H9 (cell line): Measurements from ENCODE around the gene CLEC4E. TPM values are rescaled to one million over a fixed set of nuclear protein-coding genes. Genes with fewer than 3 reads are reported as not detected.

Experiments
- DNase-seq: peaks from one replicate; pipeline ENCODE4 v3.0.0-alpha.2; 2017
- H2AFZ ChIP-seq: one replicate; pipeline ENCODE4 v1.6.1; 2013; ENCODE audit warnings: mild to moderate bottlenecking, low read length, control low read depth, moderate library complexity
- H2AK5ac ChIP-seq: 2 replicates; pipeline ENCODE4 v1.6.1; 2013; ENCODE audit warnings: low read length, control low read depth, mixed read lengths; ENCODE audit not compliant: insufficient read length
- H2BK120ac ChIP-seq: one replicate; pipeline ENCODE4 v1.6.1; 2013; ENCODE audit warnings: low read depth, mild to moderate bottlenecking, low read length, control low read depth, inconsistent platforms; ENCODE audit not compliant: poor library complexity, severe bottlenecking
- H2BK12ac ChIP-seq: 2 replicates; pipeline ENCODE4 v1.6.1; 2013; ENCODE audit warnings: low read length, control low read depth, mixed read lengths, low read depth; ENCODE audit not compliant: insufficient read length
- H2BK15ac ChIP-seq: 2 replicates; pipeline ENCODE4 v1.6.1; 2013; ENCODE audit warnings: low read depth, low read length, control low read depth
- H2BK20ac ChIP-seq: one replicate; pipeline ENCODE4 v1.6.1; 2013; ENCODE audit warnings: low read depth, mild to moderate bottlenecking, low read length, control low read depth, inconsistent platforms; ENCODE audit not compliant: poor library complexity, severe bottlenecking
- H2BK5ac ChIP-seq: 2 replicates; pipeline ENCODE4 v1.6.1; 2013; ENCODE audit warnings: low read length, control low read depth, mixed read lengths; ENCODE audit not compliant: insufficient read length
- H3K14ac ChIP-seq: 2 replicates; pipeline ENCODE4 v1.6.1; 2013; ENCODE audit warnings: low read length, control low read depth; ENCODE audit not compliant: insufficient read depth
- H3K18ac ChIP-seq: 2 replicates; pipeline ENCODE4 v1.6.1; 2013; ENCODE audit warnings: low read depth, mild to moderate bottlenecking, mixed read lengths, low read length, control low read depth; ENCODE audit not compliant: insufficient read length
- H3K23ac ChIP-seq: 2 replicates; pipeline ENCODE4 v1.6.1; 2013; ENCODE audit warnings: low read length, control low read depth, mixed read lengths, low read depth; ENCODE audit not compliant: insufficient read length
- H3K23me2 ChIP-seq: 2 replicates; pipeline ENCODE4 v1.6.1; 2013; ENCODE audit warnings: low read depth, mild to moderate bottlenecking, mixed read lengths, low read length, control low read depth; ENCODE audit not compliant: insufficient read length, poor library complexity, severe bottlenecking
- H3K27ac ChIP-seq: 2 replicates; pipeline ENCODE4 v1.5.1; 2013; ENCODE audit warnings: low read length, control low read depth, mixed read lengths, low read depth; ENCODE audit not compliant: insufficient read length
- H3K27me3 ChIP-seq: 2 replicates; pipeline ENCODE4 v1.6.1; 2013; ENCODE audit warnings: low read length, control low read depth, inconsistent platforms; ENCODE audit not compliant: insufficient read depth
- H3K4ac ChIP-seq: 2 replicates; pipeline ENCODE4 v1.6.1; 2013; ENCODE audit warnings: low read depth, mild to moderate bottlenecking, control low read depth, inconsistent platforms, low read length, moderate library complexity
- H3K4me1 ChIP-seq: 2 replicates; pipeline ENCODE4 v1.6.1; 2013; ENCODE audit warnings: low read length, control low read depth, inconsistent platforms; ENCODE audit not compliant: insufficient read depth
- H3K4me2 ChIP-seq: 2 replicates; pipeline ENCODE4 v1.6.1; 2013; ENCODE audit warnings: low read length, control low read depth, mixed read lengths; ENCODE audit not compliant: insufficient read length, insufficient read depth
- H3K56ac ChIP-seq: 2 replicates; pipeline ENCODE4 v1.6.1; 2013; ENCODE audit warnings: low read depth, mild to moderate bottlenecking, mixed read lengths, low read length, control low read depth; ENCODE audit not compliant: insufficient read length
- H3K79me1 ChIP-seq: 2 replicates; pipeline ENCODE4 v1.6.1; 2013; ENCODE audit warnings: low read depth, mild to moderate bottlenecking, moderate library complexity, low read length, control low read depth, inconsistent platforms; ENCODE audit not compliant: insufficient read depth, poor library complexity, severe bottlenecking
- H3K79me2 ChIP-seq: 2 replicates; pipeline ENCODE4 v1.6.1; 2013; ENCODE audit warnings: low read length, control low read depth, inconsistent platforms; ENCODE audit not compliant: insufficient read depth
- H3K9ac ChIP-seq: 2 replicates; pipeline ENCODE4 v1.6.1; 2013; ENCODE audit warnings: low read length, control low read depth, mixed read lengths; ENCODE audit not compliant: insufficient read length; ENCODE audit errors: extremely low read depth
- H3K9me3 ChIP-seq: one replicate; pipeline ENCODE4 v1.6.1; 2013; ENCODE audit warnings: low read depth, low read length, inconsistent platforms; ENCODE audit not compliant: control insufficient read depth
- H3T11ph ChIP-seq: one replicate; pipeline ENCODE4 v1.6.1; 2013; ENCODE audit warnings: mild to moderate bottlenecking, low read length, control low read depth, inconsistent platforms
- H4K20me1 ChIP-seq: one replicate; pipeline ENCODE4 v1.6.1; 2013; ENCODE audit not compliant: control insufficient read depth, insufficient read length, insufficient read depth
- H4K5ac ChIP-seq: 2 replicates; pipeline ENCODE4 v1.6.1; 2013; ENCODE audit warnings: low read depth, mild to moderate bottlenecking, mixed read lengths, low read length, control low read depth; ENCODE audit not compliant: insufficient read length
- H4K8ac ChIP-seq: replicated peaks from 2 replicates; pipeline ENCODE4 v1.6.1; 2013; ENCODE audit warnings: low read length, control low read depth, mixed read lengths, low read depth; ENCODE audit not compliant: insufficient read length
- H4K91ac ChIP-seq: 2 replicates; pipeline ENCODE4 v1.6.1; 2013; ENCODE audit warnings: low read depth, mild to moderate bottlenecking, moderate library complexity, mixed read lengths, low read length, control low read depth; ENCODE audit not compliant: insufficient read length
- H3K27ac Mint-ChIP-seq, 3 experiments: 2 replicates in 2 of 3; 3 replicates in 1 of 3; pipeline ENCODE4 v1.8.0; 2020 to 2021; ENCODE audit warnings: mixed read lengths in 3 of 3, mild to moderate bottlenecking in 1 of 3, moderate library complexity in 1 of 3
- H3K27me3 Mint-ChIP-seq: 2 replicates; pipeline ENCODE4 v1.8.0; 2021; ENCODE audit warnings: low read depth, mild to moderate bottlenecking, moderate library complexity, mixed read lengths
- H3K36me3 Mint-ChIP-seq, 3 experiments: 2 replicates in 2 of 3; 3 replicates in 1 of 3; pipeline ENCODE4 v1.8.0; 2020 to 2021; ENCODE audit warnings: low read depth in 3 of 3, mixed read lengths in 3 of 3; ENCODE audit not compliant: insufficient read depth in 1 of 3
- H3K4me1 Mint-ChIP-seq, 2 experiments: 2 replicates each; pipeline ENCODE4 v1.8.0; 2020; ENCODE audit warnings: mixed read lengths in 2 of 2
- H3K4me3 Mint-ChIP-seq, 2 experiments: 2 replicates in 1 of 2; 3 replicates in 1 of 2; pipeline ENCODE4 v1.8.0; 2020 to 2021; ENCODE audit warnings: mild to moderate bottlenecking in 2 of 2, mixed read lengths in 2 of 2, moderate library complexity in 1 of 2
- H3K9me3 Mint-ChIP-seq, 2 experiments: 2 replicates in 1 of 2; 3 replicates in 1 of 2; pipeline ENCODE4 v1.8.0; 2020; ENCODE audit warnings: mild to moderate bottlenecking in 2 of 2, mixed read lengths in 2 of 2, moderate library complexity in 1 of 2
- WGBS: extraction: QIAGEN DNeasy Blood & Tissue Kit; methylation state at CpG from one replicate; pipeline ENCODE4 v1.1.7; 2013; ENCODE audit warnings: missing lambda C conversion rate, low lambda C conversion rate, mixed read lengths; ENCODE audit not compliant: insufficient read length; ENCODE audit errors: extremely low coverage; 5-methylcytosine and 5-hydroxymethylcytosine counted together
- total RNA-seq: library from RNA; stranded (reverse); gene quantifications from 2 replicates; pipeline ENCODE4 v1.2.1, GENCODE V29; 2021
- TF ChIP-seq, protein P1 (sequence below): fragments of 200-600 bp; sonication (generic); conservative IDR thresholded peaks from 3 replicates; pipeline ENCODE4 v1.8.0; 2021; ENCODE audit warnings: antibody characterized with exemption, mild to moderate bottlenecking

CLEC4E gene
- total RNA-seq, 1 experiment from 2014 or later = not detected

DNA sequence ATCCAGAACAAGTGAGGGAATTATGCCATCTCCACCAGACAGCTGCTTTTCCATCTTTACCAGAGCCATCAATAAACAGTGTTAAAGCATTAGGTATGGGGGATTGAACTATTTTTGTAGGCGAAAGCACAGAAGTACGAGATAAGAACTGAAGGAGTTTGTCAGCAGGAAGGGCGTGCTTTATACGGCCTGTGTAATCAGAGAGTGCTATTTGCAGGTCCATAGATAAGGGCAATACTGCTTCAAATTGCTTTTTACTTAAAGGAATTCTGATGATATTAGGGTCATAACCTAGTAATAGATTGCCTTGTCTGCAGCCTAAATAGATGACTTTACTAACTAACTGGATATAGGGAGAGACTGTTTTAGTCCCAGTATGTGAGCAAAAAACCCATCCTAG lies 20.3 kb upstream of the CLEC4E start:
- TF ChIP-seq, protein P1, sequence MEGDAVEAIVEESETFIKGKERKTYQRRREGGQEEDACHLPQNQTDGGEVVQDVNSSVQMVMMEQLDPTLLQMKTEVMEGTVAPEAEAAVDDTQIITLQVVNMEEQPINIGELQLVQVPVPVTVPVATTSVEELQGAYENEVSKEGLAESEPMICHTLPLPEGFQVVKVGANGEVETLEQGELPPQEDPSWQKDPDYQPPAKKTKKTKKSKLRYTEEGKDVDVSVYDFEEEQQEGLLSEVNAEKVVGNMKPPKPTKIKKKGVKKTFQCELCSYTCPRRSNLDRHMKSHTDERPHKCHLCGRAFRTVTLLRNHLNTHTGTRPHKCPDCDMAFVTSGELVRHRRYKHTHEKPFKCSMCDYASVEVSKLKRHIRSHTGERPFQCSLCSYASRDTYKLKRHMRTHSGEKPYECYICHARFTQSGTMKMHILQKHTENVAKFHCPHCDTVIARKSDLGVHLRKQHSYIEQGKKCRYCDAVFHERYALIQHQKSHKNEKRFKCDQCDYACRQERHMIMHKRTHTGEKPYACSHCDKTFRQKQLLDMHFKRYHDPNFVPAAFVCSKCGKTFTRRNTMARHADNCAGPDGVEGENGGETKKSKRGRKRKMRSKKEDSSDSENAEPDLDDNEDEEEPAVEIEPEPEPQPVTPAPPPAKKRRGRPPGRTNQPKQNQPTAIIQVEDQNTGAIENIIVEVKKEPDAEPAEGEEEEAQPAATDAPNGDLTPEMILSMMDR = no peak
- Mint-ChIP-seq H3K4me1 (peaks cover 40 to 41% of the 10 kb centered on the region in 2 experiments), H3K36me3 (peaks cover 0 to 16% (median 11%) of the 10 kb centered on the region in 3 experiments; a peak in 5 of 7 replicates), H3K4me3 (no peak overlapping the region), H3K9me3 (peaks cover 7 to 15% of the 10 kb centered on the region in 2 experiments), H3K27me3 (no peaks in the 10 kb centered on the region), H3K27ac (no peak overlapping the region)
- no peaks in the 10 kb centered on the region for H3K23me2 ChIP-seq
- H2BK15ac ChIP-seq = no peak overlapping the region
- H3K9me3 ChIP-seq = no peaks in the 10 kb centered on the region
- H3K4me1 ChIP-seq = no peaks in the 10 kb centered on the region; the same call in 1 of the 2 replicates
- no peak overlapping the region for H2BK12ac ChIP-seq
- H2BK5ac ChIP-seq = no peak overlapping the region
- no peaks in the 10 kb centered on the region for H3K79me2 ChIP-seq
- no peak overlapping the region for H3K56ac ChIP-seq
- H4K20me1 ChIP-seq = no peaks in the 10 kb centered on the region
- DNase-seq = no peak
- no peak overlapping the region for H3T11ph ChIP-seq
- H2BK120ac ChIP-seq = no peak overlapping the region
- H3K23ac ChIP-seq = no peak overlapping the region
- WGBS = no CpG with 5 or more reads among the region's 4 CpGs
- H4K91ac ChIP-seq = no peak overlapping the region
- H4K8ac ChIP-seq = no peak overlapping the region
- no peak overlapping the region for H4K5ac ChIP-seq
- H2BK20ac ChIP-seq = no peak overlapping the region
- no peak overlapping the region for H3K18ac ChIP-seq
- H3K4me2 ChIP-seq = no peak overlapping the region
- no peak overlapping the region for H2AK5ac ChIP-seq
- H3K9ac ChIP-seq = no peak overlapping the region
- no peak overlapping the region for H3K27ac ChIP-seq
- H3K14ac ChIP-seq = no peak overlapping the region
- no peak overlapping the region for H2AFZ ChIP-seq
- no peak overlapping the region for H3K4ac ChIP-seq
- H3K27me3 ChIP-seq = no peaks in the 10 kb centered on the region
- H3K79me1 ChIP-seq = no peaks in the 10 kb centered on the region
